CD4-positive, alpha-beta T cell treated with Interleukin-4 for 1 hour (primary cell): Measurements from ENCODE around the gene C12orf54.
A peak's percentile ranks its signal among the peaks of the same experiment; 100 is the strongest.
"Not testable (repeated sequence)": the region's sequence is repeated elsewhere in the genome, so short reads cannot be mapped to it uniquely, and the experiment has no call there.

ENCODE experiments used
- DNase-seq, 2 donors: peaks; one replicate each; pipeline ENCODE4 v3.0.0-alpha.2; 2020 to 2022

C12orf54 gene

GRCh38 chr12:48482198-48482597 is at the start of gene C12orf54:
C12orf54 (plus strand) TSS chr12:48482498; CDS start chr12:48483297, 799 bp downstream.
- no peak for DNase-seq

GRCh38 chr12:48434016-48434415 is 48.3 kb upstream of the C12orf54 start:
- not testable (repeated sequence) for DNase-seq

GRCh38 chr12:48441069-48441468 is 41.2 kb upstream of the C12orf54 start:
- DNase-seq: no peak

- DNase-seq: no peak
These were observed 40.0 kb upstream of the C12orf54 start for GRCh38 chr12:48442179-48442847.

- DNase-seq: no peak
These were observed 36.8 kb upstream of the C12orf54 start for GRCh38 chr12:48445538-48445937.

- DNase-seq: no peak
These were observed 36.0 kb upstream of the C12orf54 start for GRCh38 chr12:48446161-48446776.

GRCh38 chr12:48447755-48448154 is 34.5 kb upstream of the C12orf54 start:
- no peak for DNase-seq

- DNase-seq: no peak
These were observed 30.9 kb upstream of the C12orf54 start for GRCh38 chr12:48451372-48451771.

GRCh38 chr12:48452961-48453360 is 29.3 kb upstream of the C12orf54 start:
- not testable (repeated sequence) for DNase-seq

GRCh38 chr12:48454667-48455066 is 27.6 kb upstream of the C12orf54 start:
- peak in 1 of 2 donors; percentile 48 for DNase-seq

- DNase-seq: no peak
These were observed 27.2 kb upstream of the C12orf54 start for GRCh38 chr12:48455116-48455515.

- DNase-seq: no peak
These were observed 23.0 kb upstream of the C12orf54 start for GRCh38 chr12:48459259-48459658.

GRCh38 chr12:48469027-48469426 is 13.3 kb upstream of the C12orf54 start:
- not testable (repeated sequence) for DNase-seq

GRCh38 chr12:48472259-48472658 is 10.0 kb upstream of the C12orf54 start, which contains the start of gene ANP32D:
ANP32D (plus strand) TSS chr12:48472559; CDS start chr12:48472665, 106 bp downstream.
- DNase-seq: no peak

- DNase-seq: no peak
These were observed 9.2 kb upstream of the C12orf54 start for GRCh38 chr12:48473061-48473460.

- DNase-seq: not testable (repeated sequence)
These were observed 7.8 kb upstream of the C12orf54 start for GRCh38 chr12:48474497-48474896.

GRCh38 chr12:48482930-48483329 is 632 bp downstream of the C12orf54 start:
- no peak for DNase-seq

- DNase-seq: no peak
These were observed 4.0 kb downstream of the C12orf54 start for GRCh38 chr12:48486261-48486660.

GRCh38 chr12:48486679-48487078 is 4.4 kb downstream of the C12orf54 start:
- no peak for DNase-seq

GRCh38 chr12:48489012-48489411 is 6.7 kb downstream of the C12orf54 start:
- no peak for DNase-seq

- not testable (repeated sequence) for DNase-seq
These were observed 7.2 kb downstream of the C12orf54 start for GRCh38 chr12:48489456-48489855.

GRCh38 chr12:48500281-48500680 is 18.0 kb downstream of the C12orf54 start:
- not testable (repeated sequence) for DNase-seq

GRCh38 chr12:48506836-48507235 is 24.5 kb downstream of the C12orf54 start:
- not testable (repeated sequence) for DNase-seq

GRCh38 chr12:48508987-48509386 is 26.7 kb downstream of the C12orf54 start:
- no peak for DNase-seq
